GM12872 (cell line): ENCODE measurements around the gene TNS4.

Source experiments
- TF ChIP-seq, protein P1 (sequence below): IDR thresholded peaks from 3 replicates; pipeline ENCODE4 v1.5.1; 2011; ENCODE audit warnings: low read depth, mild to moderate bottlenecking, low read length, moderate library complexity; ENCODE audit not compliant: insufficient read depth

TNS4 gene

DNA sequence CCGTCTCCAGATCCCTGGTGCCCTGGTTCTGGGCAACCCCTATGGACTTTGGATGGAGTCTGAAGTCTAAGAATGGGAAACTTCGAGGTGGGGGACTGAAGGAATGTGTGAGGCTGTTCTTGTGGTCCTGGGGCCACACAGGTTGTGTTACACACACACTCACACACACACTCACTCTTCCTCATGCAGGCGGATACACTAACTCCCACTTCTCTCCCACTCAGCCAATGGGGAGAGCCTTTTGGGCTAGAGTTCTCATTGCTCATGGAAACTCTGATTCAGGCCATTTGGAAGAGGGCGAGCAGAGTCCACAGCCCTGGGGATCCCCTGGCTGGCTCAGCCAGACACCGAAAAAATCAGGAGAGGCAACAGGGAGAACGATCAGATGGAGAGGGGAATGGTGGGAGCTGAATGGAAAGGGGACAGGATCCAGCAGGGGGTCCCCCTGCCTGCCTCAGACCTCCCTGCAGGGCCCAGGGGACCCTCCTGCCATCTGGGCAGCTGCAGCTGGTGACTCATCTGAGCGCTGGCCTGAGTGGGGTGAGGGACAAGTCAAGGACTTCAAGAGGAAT lies 49.1 kb downstream of the TNS4 start:
- TF ChIP-seq, protein P1, sequence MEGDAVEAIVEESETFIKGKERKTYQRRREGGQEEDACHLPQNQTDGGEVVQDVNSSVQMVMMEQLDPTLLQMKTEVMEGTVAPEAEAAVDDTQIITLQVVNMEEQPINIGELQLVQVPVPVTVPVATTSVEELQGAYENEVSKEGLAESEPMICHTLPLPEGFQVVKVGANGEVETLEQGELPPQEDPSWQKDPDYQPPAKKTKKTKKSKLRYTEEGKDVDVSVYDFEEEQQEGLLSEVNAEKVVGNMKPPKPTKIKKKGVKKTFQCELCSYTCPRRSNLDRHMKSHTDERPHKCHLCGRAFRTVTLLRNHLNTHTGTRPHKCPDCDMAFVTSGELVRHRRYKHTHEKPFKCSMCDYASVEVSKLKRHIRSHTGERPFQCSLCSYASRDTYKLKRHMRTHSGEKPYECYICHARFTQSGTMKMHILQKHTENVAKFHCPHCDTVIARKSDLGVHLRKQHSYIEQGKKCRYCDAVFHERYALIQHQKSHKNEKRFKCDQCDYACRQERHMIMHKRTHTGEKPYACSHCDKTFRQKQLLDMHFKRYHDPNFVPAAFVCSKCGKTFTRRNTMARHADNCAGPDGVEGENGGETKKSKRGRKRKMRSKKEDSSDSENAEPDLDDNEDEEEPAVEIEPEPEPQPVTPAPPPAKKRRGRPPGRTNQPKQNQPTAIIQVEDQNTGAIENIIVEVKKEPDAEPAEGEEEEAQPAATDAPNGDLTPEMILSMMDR = no peak

DNA sequence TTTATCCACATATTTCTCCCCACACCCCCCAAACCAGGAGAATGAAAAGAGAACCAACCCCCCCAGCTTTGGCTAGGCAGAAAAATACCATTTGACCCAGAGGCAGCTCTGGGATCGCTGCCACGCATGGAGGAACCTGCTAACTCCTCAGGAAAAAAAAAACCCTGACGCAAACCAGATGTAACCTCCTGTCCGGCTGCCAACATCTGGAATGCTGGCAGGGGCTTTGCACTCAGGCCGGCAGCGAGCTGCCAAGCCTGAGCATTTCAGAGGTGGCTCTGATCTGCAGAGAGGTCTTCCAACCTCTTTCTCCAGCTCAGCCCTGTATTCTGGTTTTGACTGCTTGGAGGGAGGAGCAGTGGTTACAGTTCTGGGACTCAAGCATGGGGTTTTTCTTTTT lies 50.0 kb downstream of the TNS4 start:
- TF ChIP-seq, protein P1 = no peak

DNA sequence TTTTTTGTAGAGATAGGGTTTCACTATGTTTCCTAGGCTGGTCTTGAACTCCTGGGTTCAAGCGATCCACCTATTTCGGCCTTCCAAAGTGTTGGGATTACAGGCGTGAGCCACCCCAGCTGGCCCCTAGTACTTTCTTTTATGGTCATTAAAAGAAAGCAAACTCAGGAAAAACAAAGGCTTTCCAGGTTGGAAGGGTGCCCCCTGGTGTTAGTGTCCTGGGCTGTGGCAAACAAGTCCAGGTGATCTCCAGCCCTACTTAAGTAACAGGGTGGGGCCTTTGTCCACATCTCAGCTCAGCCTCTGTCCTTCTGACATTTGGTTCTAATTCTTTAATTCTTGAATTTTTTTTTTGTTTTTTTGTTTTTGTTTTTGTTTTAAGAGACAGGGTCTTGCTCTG lies 51.2 kb downstream of the TNS4 start:
- TF ChIP-seq, protein P1 = peak; percentile 76

DNA sequence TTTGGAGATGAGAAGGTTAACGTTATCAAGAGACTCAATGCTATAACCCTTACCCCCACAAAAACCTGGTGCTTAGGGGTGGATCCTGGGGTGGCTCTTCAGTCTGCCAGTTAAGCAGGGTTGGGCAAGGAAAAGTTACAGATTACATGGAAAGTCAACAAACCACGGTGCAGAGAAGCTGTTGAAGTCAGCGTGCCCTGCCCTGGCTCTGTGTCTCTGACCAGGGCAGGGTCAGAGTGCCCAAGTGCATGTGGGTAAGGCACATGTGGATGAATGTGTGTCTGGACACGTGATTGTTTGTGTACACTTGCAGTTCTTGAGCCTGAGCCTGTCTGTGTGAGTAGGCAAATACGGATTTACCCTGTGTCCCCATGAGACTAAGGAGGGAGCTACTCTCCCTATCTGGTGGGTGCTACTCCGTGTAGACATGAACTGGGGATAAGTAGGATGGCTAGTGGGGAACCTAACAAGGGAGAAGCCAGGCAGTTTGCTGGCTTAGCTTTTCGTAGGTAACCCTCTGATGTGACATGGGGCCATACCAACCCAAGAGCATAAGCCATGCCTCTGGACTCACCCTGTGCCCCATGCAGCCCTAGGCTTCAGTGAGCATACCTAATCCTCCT lies 52.7 kb downstream of the TNS4 start:
- TF ChIP-seq, protein P1 = no peak

DNA sequence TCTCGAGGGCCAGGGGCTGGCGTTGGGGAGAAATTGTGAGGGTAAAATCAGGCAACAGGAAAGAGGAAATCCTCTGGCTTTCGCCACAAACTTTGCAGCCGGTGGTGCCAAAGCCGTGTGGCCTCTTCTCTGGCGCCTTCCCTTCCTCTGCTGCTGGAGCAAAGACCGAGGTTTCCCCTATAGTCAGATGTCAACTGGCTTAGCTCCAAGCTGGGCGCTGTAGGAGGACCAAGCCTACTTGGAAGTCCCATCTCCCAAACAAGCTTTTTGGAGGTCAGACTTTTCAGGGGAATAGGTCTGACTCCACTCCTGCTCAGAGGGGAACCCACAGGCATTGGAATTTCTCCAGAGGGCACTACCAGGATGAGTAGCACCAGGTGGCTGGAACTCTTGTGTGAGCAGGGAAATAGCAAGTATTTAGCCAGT lies 53.2 kb downstream of the TNS4 start:
- TF ChIP-seq, protein P1 = no peak

DNA sequence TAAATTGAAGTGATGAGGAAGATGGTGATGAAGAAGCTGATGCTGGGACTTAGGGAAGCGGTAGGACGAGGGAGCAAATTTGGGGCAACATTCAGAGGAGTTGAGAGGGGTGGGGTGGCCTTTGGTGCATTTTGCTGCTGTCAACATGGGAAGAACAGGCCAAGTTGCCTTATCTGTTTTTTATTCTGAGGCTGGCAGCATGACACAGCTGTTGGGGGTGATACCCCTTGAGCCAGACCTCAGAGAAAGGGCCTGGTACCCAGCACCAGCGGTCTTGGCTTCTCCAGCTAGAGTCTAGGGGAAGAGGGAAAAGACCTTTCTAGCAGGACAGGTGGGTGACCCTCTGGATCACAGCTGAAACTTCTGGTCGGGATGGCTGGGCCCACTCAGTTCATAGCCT lies 53.6 kb downstream of the TNS4 start:
- TF ChIP-seq, protein P1 = no peak

DNA sequence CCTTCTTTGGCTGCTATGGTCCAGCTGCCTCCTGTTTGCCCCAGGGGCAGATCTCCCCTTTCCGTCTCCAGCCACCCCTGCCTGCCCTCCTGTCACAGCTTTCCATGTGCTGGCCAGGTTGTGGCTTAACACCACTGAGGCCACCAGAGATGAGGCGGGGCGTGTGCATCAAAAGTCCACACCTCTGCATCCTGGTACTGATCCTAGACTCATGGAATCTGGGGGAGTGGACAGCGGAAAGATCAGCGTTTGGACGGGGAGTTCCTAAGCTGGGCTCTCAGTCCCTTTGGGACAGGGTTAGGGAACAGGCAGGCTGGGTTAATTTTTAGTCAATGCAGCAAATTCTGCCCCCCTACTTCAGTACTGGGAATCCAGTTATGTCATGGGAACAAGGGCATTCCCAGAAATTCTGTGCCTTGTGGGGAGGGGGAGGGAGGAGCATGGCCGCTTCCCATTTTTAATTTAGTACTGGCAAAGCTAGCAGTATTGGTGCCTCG lies 54.2 kb downstream of the TNS4 start:
- TF ChIP-seq, protein P1 = no peak
